Psoas muscle (tissue), 8 donors: ENCODE measurements around the gene STAU1. TPM values are rescaled to one million over a fixed set of nuclear protein-coding genes. Genes with fewer than 3 reads are reported as not detected.
"Not testable (repeated sequence)": the region's sequence is repeated elsewhere in the genome, so short reads cannot be mapped to it uniquely, and the experiment has no call there.

Experiments
- ATAC-seq, 4 donors: fragments of 200-7000 bp; cut with Tn5 transposase; one replicate each; pipeline ENCODE4 v1.9.1; 2020; ENCODE audit warnings: moderate library complexity in 3 of 4, mild to moderate bottlenecking in 2 of 4
- DNase-seq, 2 donors: peaks; one replicate each; pipeline ENCODE4 v3.0.0-alpha.2; 2020
- H3K27ac ChIP-seq: fragments of 200-600 bp; one replicate; pipeline ENCODE4 v1.8.0; 2022
- H3K27me3 ChIP-seq, 3 donors: fragments of 200-600 bp in 1 of 3; one replicate each; pipeline versions ENCODE4 v1.6.1 to v1.8.0; 2013 to 2022; ENCODE audit warnings: low read length in 2 of 3, mild to moderate bottlenecking in 2 of 3, moderate library complexity in 1 of 3; ENCODE audit not compliant: insufficient read depth in 3 of 3
- H3K36me3 ChIP-seq, 2 donors: fragments of 200-600 bp in 1 of 2; one replicate each; pipeline versions ENCODE4 v1.6.1 to v1.8.0; 2013 to 2022; ENCODE audit warnings: low read depth in 1 of 2, mild to moderate bottlenecking in 1 of 2, moderate library complexity in 1 of 2; ENCODE audit not compliant: insufficient read depth in 1 of 2
- H3K4me1 ChIP-seq: fragments of 200-600 bp; one replicate; pipeline ENCODE4 v1.8.0; 2022
- H3K4me3 ChIP-seq: fragments of 200-600 bp; one replicate; pipeline ENCODE4 v1.8.0; 2022; ENCODE audit warnings: mild to moderate bottlenecking
- H3K9me3 ChIP-seq: fragments of 200-600 bp; one replicate; pipeline ENCODE4 v1.8.0; 2022
- WGBS, 3 donors: extraction: QIAGEN DNeasy Blood & Tissue Kit; methylation state at CpG; one replicate each; pipeline versions ENCODE4 v1.1.6 to v1.1.7; 2013; 5-methylcytosine and 5-hydroxymethylcytosine counted together
- intact Hi-C, 2 donors: fragments of 100-400 bp; cut with DNase I; formaldehyde crosslinking; loops; one replicate each; pipeline versions ENCODE4 v1.11.0 to v1.14.2; 2022
- polyA plus RNA-seq, 3 donors: library from polyadenylated mRNA; stranded (reverse); fragments of 200-250 nt; gene quantifications; one replicate each; pipeline ENCODE4 v1.2.3, GENCODE V29; 2013
- total RNA-seq, 4 donors: library from RNA; stranded (reverse); fragmentation: NEBNext Ultra II Directional in 2 of 4; extraction: Animal tissue kit (Norgen Biotek cat#: 25700) in 2 of 4; gene quantifications; one replicate each; pipeline versions ENCODE4 v1.2.1 to v1.2.4, GENCODE V29; 2021 to 2023
- TF ChIP-seq, protein P1 (sequence below): fragments of 200-600 bp; IDR thresholded peaks from one replicate; pipeline ENCODE4 v1.8.0; 2022; ENCODE audit warnings: antibody characterized with exemption
- donor health status: healthy with polysubstance abuse.
- donor health status: DM: no; HTN: no; CAD: no; lungs with moderate emphysema.
- donor health status: Bipolar disorder and iron deficiency.
- donor health status: healthy.
- donor health status: DM: yes; HTN: yes; CAD: no.
- donor health status: DM: no; HTN: no; CAD: no.
- donor health status: DM: no; HTN: no; CAD: no.
- donor health status: DM: yes; HTN: yes; CAD: no.

The STAU1 gene
- total and polyA plus RNA-seq, 7 donors: 30.2 to 85.2 (median 58.8) TPM

DNA sequence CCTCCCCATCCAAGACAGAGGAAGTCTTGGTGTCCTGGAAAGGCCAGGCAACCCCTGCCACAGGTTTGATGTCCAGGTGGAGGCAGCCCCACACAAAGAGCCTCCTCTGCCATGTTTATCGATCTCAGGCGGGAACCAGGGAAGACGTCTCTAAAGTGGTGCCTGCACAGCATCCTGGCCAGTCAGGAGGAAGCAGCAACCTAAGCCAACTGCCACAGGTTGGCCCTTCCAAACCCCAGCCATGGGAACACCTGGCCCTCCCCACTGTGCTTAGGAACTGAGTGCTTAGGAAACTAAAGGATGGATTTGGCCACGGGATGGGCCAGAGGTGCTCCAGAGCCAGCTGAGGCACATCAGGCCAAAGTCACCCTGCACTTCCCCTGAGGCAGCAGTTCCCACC is 85.1 kb downstream of the STAU1 start:
- Histone ChIP-seq H3K27ac (no peak overlapping the region), H3K9me3 (no peaks in the 10 kb centered on the region), H3K4me3 (no peak overlapping the region), H3K27me3 (no peaks in the 10 kb centered on the region), H3K36me3 (peaks cover 20 to 81% of the 10 kb centered on the region in 2 donors), H3K4me1 (no peaks in the 10 kb centered on the region)
- ATAC-seq (no peak), DNase-seq (no peak)
- WGBS, 3 donors: 84 to 91% (median 84%) methylated on average over 4 of the region's 4 CpGs
- intact Hi-C loops: no loop called here
- TF ChIP-seq, protein P1, sequence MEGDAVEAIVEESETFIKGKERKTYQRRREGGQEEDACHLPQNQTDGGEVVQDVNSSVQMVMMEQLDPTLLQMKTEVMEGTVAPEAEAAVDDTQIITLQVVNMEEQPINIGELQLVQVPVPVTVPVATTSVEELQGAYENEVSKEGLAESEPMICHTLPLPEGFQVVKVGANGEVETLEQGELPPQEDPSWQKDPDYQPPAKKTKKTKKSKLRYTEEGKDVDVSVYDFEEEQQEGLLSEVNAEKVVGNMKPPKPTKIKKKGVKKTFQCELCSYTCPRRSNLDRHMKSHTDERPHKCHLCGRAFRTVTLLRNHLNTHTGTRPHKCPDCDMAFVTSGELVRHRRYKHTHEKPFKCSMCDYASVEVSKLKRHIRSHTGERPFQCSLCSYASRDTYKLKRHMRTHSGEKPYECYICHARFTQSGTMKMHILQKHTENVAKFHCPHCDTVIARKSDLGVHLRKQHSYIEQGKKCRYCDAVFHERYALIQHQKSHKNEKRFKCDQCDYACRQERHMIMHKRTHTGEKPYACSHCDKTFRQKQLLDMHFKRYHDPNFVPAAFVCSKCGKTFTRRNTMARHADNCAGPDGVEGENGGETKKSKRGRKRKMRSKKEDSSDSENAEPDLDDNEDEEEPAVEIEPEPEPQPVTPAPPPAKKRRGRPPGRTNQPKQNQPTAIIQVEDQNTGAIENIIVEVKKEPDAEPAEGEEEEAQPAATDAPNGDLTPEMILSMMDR: no peak

DNA sequence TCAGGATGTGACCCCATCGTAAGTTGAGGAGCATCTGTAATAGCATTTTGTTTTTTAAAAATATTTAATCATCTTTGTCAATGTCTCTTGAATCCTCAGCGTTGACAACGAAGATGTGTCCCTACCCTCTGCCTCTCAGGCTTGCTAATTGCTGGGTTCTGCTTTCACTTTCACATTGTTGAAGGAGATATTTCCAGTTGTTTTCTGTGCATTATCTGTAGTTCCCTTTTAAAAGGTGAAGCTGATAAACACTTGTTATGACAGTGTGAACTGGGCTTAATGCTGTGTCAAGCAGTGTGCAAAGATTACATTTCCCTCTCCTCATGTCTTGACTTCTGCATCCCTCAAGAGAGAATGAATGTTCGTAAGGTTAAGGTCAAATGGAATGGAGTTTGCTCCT is 87.2 kb downstream of the STAU1 start:
- DNase-seq (no peak), ATAC-seq (no peak)
- Histone ChIP-seq H3K4me3 (no peak overlapping the region), H3K27me3 (no peaks in the 10 kb centered on the region), H3K9me3 (no peaks in the 10 kb centered on the region), H3K4me1 (no peaks in the 10 kb centered on the region), H3K27ac (no peak overlapping the region), H3K36me3 (peaks cover 20 to 91% of the 10 kb centered on the region in 2 donors)
- intact Hi-C loops: no loop called here
- TF ChIP-seq, protein P1: no peak
- 70 to 92% (median 77%) methylated on average over 4 of the region's 4 CpGs for WGBS, 3 donors

DNA sequence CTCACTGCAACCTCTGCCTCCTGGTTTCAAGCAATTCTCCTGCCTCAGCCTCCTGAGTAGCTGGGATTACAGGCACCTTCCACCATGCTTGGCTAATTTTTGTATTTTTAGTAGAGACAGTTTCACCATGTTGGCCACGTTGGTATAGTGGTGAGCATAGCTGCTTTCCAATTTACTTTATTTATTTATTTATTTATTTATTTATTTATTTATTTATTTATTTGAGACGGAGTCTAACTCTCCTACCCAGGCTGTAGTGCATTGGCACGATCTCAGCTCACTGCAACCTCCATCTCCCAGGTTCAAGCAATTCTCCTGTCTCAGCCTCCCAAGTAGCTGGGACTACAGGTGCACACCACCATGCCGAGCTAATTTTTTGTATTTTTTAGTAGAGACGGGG is 87.8 kb downstream of the STAU1 start:
- H3K4me3 ChIP-seq, ATAC-seq, H3K27me3 ChIP-seq, intact Hi-C loops, DNase-seq, H3K4me1 ChIP-seq, H3K9me3 ChIP-seq, H3K27ac ChIP-seq: not testable (repeated sequence)
- H3K36me3 ChIP-seq: peaks cover 20 to 91% of the 10 kb centered on the region in 2 donors
- 84 to 97% (median 96%) methylated on average over 5 of the region's 5 CpGs for WGBS, 3 donors

DNA sequence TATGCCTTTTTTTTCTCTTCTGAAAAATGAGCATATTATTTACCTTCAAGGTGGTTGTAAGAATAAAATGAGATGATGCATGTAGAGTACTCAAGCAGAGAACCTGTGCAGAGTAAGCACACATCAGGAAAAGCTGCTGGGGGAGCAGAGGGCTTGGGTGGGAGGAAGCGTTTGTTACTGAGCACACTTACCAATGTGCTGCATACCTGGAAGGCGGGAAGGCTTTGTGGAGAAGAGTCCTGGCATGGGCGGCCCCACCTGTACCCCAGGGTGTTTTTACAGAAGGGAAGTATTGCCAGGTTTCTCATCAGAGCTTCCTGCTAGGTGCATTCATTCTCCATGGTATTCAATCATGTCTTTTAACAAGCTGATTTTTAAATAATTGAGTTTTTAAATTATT is 89.1 kb downstream of the STAU1 start:
- intact Hi-C loops: no loop called here
- TF ChIP-seq, protein P1: no peak
- ATAC-seq: no peak
- DNase-seq: no peak
- WGBS, 3 donors: 95 to 100% (median 99%) methylated on average over 3 of the region's 3 CpGs
- H3K36me3 ChIP-seq: peaks cover 17 to 94% of the 10 kb centered on the region in 2 donors
- H3K4me1 ChIP-seq: no peaks in the 10 kb centered on the region
- no peak overlapping the region for H3K27ac ChIP-seq
- no peak overlapping the region for H3K4me3 ChIP-seq
- H3K27me3 ChIP-seq: no peaks in the 10 kb centered on the region
- H3K9me3 ChIP-seq: no peaks in the 10 kb centered on the region

DNA sequence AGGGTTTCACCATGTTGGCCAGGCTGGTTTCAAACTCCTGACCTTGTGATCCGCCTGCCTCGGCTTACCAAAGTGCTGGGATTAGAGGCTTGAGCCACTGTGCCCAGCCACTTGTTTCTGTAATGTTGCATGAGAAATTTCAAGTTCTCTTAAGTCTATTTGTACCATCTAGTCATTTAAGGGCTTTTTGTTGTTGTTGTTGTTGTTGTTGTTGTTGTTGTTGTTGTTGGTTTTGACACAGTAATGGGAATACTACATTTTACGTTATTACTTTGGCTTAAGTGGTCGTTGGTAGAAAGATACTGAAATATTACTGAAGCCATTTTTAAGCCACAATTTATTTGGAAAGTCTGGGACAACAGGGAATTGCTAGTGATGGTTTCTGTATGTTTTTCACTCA is 90.0 kb downstream of the STAU1 start:
- Histone ChIP-seq H3K27me3 (no peaks in the 10 kb centered on the region), H3K9me3 (no peaks in the 10 kb centered on the region), H3K4me1 (no peaks in the 10 kb centered on the region), H3K27ac (no peak overlapping the region), H3K4me3 (no peak overlapping the region), H3K36me3 (peaks cover 10 to 94% of the 10 kb centered on the region in 2 donors)
- WGBS, 3 donors: 91 to 94% (median 92%) methylated on average over 4 of the region's 4 CpGs
- TF ChIP-seq, protein P1: no peak
- DNase-seq (no peak), ATAC-seq (no peak)
- intact Hi-C loops: no loop called here
